HG02678 (cell line): ENCODE measurements around the gene CNOT6.
"Not testable (repeated sequence)": the region's sequence is repeated elsewhere in the genome, so short reads cannot be mapped to it uniquely, and the experiment has no call there.

ENCODE experiments used
- ATAC-seq: cut with Tn5 transposase; IDR thresholded peaks from one replicate; pipeline ENCODE4 v1.9.1; 2021; ENCODE audit warnings: mild to moderate bottlenecking, moderate library complexity; ENCODE audit not compliant: unreplicated experiment

CNOT6 gene

GRCh38 chr5:180515974-180516373, 21.8 kb downstream of the CNOT6 start:
- ATAC-seq, result not testable (repeated sequence)

- ATAC-seq, result no peak
Observed at GRCh38 chr5:180516440-180516839, 22.3 kb downstream of the CNOT6 start.

GRCh38 chr5:180519098-180519497, 24.9 kb downstream of the CNOT6 start:
- no peak for ATAC-seq

GRCh38 chr5:180521101-180521500, 26.9 kb downstream of the CNOT6 start:
- no peak for ATAC-seq

- no peak for ATAC-seq
Observed at GRCh38 chr5:180521591-180521990, 27.4 kb downstream of the CNOT6 start.

GRCh38 chr5:180522330-180522729, 28.2 kb downstream of the CNOT6 start:
- no peak for ATAC-seq

GRCh38 chr5:180523629-180524466, 29.7 kb downstream of the CNOT6 start:
- ATAC-seq, result no peak

GRCh38 chr5:180525399-180525798, 31.2 kb downstream of the CNOT6 start:
- ATAC-seq, result no peak

- ATAC-seq, result no peak
Observed at GRCh38 chr5:180526269-180526668, 32.1 kb downstream of the CNOT6 start.

GRCh38 chr5:180527659-180528058, 33.5 kb downstream of the CNOT6 start:
- no peak for ATAC-seq

- ATAC-seq, result not testable (repeated sequence)
Observed at GRCh38 chr5:180531036-180531585, 36.9 kb downstream of the CNOT6 start.

- no peak for ATAC-seq
Observed at GRCh38 chr5:180532268-180532667, 38.1 kb downstream of the CNOT6 start.

- no peak for ATAC-seq
Observed at GRCh38 chr5:180533845-180534244, 39.7 kb downstream of the CNOT6 start.

- no peak for ATAC-seq
Observed at GRCh38 chr5:180535573-180535972, 41.4 kb downstream of the CNOT6 start.

- peak; percentile 88 for ATAC-seq
Observed at GRCh38 chr5:180540050-180540694, 46.0 kb downstream of the CNOT6 start.

- no peak for ATAC-seq
Observed at GRCh38 chr5:180541710-180542109, 47.5 kb downstream of the CNOT6 start.

GRCh38 chr5:180545248-180545647, 51.1 kb downstream of the CNOT6 start:
- ATAC-seq, result no peak

- no peak for ATAC-seq
Observed at GRCh38 chr5:180548563-180548962, 54.4 kb downstream of the CNOT6 start.

GRCh38 chr5:180553530-180553929, 59.4 kb downstream of the CNOT6 start:
- ATAC-seq, result no peak

GRCh38 chr5:180555168-180555921, 61.2 kb downstream of the CNOT6 start:
- ATAC-seq, result no peak

- ATAC-seq, result no peak
Observed at GRCh38 chr5:180557217-180557809, 63.1 kb downstream of the CNOT6 start.
